SH-SY5Y (cell line): ENCODE measurements around the gene MOB3C.

Experiments used
- GATA2 ChIP-seq: IDR thresholded peaks from 2 replicates; pipeline ENCODE4 v1.6.1; 2011; ENCODE audit warnings: mild to moderate bottlenecking, low read depth, low read length
- GATA3 ChIP-seq: IDR thresholded peaks from 2 replicates; pipeline ENCODE4 v1.6.1; 2011; ENCODE audit warnings: low read depth, mild to moderate bottlenecking, low read length, moderate library complexity

The MOB3C gene

GRCh38 chr1:46580140-46580903 lies 36.3 kb downstream of the MOB3C start:
- TF ChIP-seq GATA3 (no peak), GATA2 (no peak)

DNA sequence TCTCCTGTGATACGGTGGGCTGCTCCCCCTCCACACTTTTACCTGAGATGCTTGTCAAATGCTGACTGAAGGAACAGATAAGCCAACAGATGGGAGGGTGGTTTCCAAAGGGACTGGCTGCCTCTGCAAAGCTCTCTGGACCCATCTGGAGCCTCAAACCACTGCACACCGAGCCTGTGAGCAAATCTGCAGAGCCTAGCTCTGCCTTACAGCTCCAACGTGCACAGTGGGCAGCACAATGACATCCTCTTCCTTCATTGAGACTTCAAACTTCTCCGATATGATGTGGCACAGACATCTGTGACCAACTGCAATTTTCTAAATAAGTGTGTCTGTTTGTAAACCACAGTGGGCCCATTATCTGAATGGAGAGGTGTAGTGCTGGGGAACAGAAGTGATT lies 38.9 kb downstream of the MOB3C start:
- no peak for TF ChIP-seq GATA2
- no peak for TF ChIP-seq GATA3

DNA sequence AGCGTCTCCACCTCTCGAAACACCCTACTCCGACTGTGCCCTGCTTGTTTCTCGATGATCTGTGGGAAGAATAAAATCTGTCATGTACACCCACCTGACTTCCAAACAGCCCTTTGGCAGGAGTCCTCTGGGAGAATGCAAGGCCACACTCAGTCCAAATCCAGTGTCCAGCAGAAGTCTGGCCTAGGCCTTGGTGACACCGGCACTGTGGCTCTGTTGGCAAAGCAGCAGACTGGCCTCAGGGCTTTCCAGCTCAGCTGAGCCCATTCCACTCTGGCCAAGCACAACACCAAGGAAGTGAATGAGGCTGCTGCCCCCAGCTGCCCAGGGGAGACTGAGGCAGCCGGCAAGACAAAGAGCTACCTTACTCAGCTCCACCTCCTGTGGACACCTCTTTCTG lies 40.0 kb downstream of the MOB3C start:
- TF ChIP-seq GATA3 (no peak), GATA2 (no peak)

- TF ChIP-seq GATA2 (no peak), GATA3 (no peak)
These were observed 40.8 kb downstream of the MOB3C start for GRCh38 chr1:46575778-46576177.

GRCh38 chr1:46575300-46575699 lies 41.3 kb downstream of the MOB3C start:
- TF ChIP-seq GATA3 (no peak), GATA2 (no peak)

- TF ChIP-seq GATA3: no peak
- TF ChIP-seq GATA2: no peak
These were observed 44.9 kb downstream of the MOB3C start for GRCh38 chr1:46571691-46572225.

- TF ChIP-seq GATA3: no peak
- TF ChIP-seq GATA2: no peak
These were observed 46.5 kb downstream of the MOB3C start for GRCh38 chr1:46569884-46570725.

GRCh38 chr1:46569116-46569515 lies 47.5 kb downstream of the MOB3C start:
- no peak for TF ChIP-seq GATA3
- no peak for TF ChIP-seq GATA2

DNA sequence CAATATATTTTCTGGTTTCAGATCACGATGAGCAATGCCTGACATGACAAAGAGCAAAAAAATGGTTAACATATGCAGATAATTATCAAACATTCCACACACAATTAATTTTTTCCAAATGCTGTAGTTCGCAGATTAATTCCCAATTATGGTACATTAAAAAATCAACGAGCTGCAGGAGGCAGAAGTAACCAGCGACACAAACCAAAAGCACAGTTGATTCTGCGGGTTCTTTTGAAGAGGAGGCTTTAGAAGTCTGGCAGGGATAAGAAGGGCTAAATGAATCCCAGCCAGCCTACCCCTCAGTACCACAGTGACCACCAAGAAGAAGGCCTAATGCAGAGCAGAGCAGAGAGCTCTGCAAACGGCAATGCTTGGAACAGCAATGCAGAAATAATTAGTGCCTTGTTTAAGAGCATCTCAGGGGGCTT lies 48.1 kb downstream of the MOB3C start:
- TF ChIP-seq GATA3 (no peak), GATA2 (no peak)

- TF ChIP-seq GATA2 (no peak), GATA3 (no peak)
These were observed 53.3 kb downstream of the MOB3C start for GRCh38 chr1:46563341-46563740.

- no peak for TF ChIP-seq GATA2
These were observed 54.1 kb downstream of the MOB3C start for GRCh38 chr1:46562498-46562897.

- TF ChIP-seq GATA2 (no peak), GATA3 (no peak)
These were observed 57.6 kb downstream of the MOB3C start for GRCh38 chr1:46558966-46559365.

- TF ChIP-seq GATA2 (no peak), GATA3 (no peak)
These were observed 58.3 kb downstream of the MOB3C start for GRCh38 chr1:46558141-46558963.
